ENCODE results near the gene SRP68.

SRP68 gene

DNA sequence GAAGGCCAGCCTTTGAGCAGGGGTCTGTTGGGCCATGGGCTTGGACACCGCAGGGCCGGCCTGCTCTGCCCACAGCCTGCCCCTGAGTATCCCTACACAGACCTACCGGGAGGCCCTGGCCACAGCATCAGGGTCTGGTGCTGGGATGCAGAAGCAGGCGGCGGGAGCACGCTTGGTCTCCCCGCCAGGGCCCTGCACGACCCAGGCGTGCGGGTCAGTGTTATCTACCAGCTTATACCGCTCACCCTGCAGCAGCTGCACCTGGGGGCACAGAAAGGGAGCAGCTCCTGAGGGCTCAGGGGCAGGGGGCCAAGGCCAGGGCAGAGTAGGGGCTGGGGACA, 54.0 kb downstream of the SRP68 start:
- no peak for DNase-seq (ENCODE audit: low spot score)

DNA sequence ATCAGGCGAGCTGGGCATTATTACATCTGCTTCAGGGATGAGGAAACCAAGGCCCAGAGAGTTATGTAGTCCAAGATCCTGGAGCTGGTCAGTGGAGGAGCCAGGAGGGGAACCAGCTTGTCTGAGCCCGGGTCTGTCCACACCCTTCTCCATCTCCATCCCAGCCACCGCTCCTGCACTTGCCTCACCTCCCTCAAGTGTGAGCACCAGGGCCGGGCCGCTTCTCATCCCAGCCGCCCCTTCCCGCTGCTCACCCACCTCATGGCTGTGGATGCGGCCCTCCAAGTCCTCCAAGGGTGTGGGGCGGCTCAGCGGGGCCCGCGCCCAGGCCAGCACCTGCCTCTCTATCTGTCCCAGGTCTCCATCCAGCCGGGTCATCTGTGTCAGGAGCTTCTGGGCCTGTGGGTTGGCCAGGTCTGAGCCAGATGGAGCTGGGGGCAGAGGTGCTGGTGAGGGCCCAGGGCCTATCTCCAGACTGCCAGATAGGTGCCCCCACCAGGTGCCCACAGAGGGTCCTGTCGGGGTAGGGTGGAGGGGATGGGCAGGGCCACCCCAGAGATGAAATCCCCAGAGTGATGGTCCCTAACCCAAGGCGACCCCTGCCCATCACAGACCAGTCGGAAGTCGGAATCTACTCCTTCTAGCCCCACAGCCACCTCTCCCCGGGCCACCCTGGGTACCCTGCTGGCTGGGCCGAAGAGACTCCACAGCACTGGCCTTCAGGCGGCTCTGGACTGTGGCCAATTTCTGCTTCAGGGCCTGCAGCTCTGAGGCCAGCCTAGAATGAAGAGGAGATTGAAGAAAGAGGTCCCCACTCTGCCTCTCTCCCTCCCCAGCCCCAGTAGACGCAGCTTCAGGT, 54.6 kb downstream of the SRP68 start:
- DNase-seq (ENCODE audit: low spot score), result no peak

DNA sequence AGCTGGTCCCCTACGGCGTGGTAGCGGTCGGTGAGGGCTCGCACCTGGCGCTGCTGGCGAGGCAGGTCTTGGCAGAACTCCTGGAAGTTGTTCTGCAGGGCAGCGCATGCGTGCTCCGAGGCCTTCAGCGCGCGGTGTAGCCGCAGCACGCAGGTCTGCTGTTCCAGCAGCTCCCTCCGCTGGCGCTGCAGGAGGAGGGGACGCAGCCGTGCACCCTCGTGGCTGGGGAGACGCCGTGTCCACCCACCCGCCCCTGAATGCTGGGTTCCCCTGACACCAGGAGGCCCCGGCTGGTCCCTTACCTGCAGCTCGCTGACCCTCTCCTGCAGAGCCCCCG, 57.4 kb downstream of the SRP68 start:
- DNase-seq (ENCODE audit: low spot score), result no peak

DNA sequence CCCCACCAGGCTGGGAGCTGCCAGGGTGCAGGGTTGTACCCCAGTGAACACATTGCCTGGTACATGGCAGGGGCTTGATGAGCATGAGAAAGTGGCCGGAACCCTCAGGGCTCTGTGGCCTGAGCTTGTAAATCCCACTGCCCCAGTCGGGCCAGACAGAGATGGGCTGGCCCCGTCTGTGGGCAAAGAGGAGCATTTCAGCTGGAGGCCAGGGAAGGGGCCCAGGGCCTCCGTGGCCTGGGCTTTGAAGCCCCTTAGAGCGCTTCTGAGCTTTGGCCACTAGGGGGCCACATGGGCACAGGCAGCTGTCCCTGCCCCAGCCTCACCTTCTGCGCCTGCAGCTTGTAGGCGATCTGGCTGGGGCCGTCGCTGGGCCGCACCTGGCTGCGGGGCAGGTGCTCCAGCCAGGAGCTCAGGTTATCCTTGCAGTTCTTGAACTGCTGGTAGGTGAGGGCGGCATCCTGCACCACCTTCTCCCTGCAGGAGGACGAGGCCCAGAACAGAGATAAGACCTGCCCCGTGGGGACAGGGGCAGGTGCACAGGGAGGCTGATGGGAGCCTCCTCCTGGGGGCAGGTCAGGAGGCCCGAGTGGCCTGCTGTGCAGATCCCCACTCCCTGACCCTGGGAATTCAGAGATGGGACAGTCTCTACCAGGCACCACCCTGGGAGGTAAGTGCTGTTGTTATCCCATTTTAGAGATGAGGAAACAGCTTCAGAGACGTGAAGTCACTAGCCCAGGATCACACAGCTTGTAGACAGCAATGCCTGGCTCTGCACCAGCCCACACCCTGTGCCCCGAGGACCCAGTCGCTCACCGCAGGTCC, 58.0 kb downstream of the SRP68 start:
- DNase-seq (ENCODE audit: low spot score), result peak; percentile 81

DNA sequence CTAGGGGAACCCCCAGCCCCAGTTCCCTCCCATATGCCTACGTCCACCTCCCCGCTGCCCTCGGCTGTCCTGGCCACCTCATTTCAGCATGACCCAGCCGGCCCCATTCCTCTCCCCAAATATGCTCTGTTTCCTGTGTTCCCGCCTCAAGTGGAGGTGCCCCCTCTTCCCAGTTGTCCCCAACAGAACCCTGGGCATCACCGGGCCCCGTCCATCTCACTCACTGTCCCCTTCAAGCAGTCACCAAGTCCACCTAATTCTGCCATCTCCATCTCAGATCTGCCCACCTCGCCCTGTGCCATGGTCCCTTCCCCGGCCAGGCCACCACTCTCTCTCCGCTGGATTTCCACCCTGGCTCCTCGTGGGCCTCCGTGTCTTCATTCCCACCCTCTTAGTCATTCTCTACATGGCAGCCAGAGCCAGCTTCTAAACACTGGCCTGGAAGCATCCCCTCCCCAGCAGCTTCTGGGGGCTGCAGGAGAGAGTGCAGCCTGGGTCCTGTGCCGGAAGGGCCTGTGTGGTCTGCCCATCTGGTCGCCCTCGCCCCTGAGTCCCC, 58.9 kb downstream of the SRP68 start:
- no peak for DNase-seq (ENCODE audit: low spot score)

DNA sequence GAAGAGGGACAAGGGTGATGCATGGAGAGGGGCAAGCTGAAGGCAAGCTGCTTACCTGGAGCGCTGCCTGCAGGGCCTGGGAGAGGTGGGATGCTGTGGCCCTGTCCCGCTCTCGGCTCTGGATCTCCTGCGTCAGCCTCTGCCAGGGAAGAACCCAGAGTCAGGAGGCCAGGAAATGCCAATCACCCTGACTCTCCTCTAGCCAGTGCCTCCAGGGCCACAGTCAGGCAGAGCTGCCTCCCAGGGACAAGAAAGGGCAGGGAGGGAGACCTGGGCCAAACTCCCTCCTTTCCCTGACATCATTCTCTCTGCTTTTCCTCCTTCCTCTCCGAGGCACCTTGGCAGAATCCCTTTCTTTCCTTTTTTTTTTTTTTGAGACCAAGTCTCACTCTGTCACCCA, 60.4 kb downstream of the SRP68 start:
- DNase-seq (ENCODE audit: low spot score), result no peak

DNA sequence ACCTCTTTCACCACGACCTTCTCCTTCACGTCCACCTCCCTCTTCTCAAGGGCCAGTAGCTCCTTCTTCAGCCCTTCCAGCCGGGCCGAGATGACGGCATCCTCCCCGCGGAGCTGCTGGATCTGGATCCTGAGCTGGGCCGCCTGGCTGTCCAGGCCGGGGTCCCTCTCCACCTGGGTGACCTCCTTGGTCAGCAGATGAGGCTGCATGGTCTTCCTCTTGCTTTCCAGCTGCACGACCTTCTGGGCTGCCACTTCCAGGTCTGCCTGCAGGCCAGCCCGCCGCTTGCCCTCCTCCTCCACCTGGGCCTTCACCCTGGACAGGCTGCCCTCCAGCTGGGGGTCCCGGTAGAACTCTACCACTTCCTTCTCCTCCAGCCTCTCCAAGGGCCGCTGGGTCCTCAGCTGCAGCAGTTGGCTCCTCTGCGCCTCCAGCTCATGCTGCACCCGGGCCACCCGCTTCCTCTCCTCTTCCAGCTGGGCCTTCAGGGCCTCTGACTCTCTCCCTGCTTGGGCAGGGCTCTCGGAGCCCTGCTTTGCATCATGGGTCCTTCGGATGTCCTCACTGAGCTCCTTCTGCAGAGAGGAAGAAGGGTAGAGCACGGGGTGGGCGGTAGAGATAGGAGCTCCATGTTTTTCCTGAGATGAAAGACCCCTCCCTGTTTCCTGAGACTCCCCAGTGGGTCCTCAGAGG, 62.2 kb downstream of the SRP68 start:
- DNase-seq (ENCODE audit: low spot score), result no peak

DNA sequence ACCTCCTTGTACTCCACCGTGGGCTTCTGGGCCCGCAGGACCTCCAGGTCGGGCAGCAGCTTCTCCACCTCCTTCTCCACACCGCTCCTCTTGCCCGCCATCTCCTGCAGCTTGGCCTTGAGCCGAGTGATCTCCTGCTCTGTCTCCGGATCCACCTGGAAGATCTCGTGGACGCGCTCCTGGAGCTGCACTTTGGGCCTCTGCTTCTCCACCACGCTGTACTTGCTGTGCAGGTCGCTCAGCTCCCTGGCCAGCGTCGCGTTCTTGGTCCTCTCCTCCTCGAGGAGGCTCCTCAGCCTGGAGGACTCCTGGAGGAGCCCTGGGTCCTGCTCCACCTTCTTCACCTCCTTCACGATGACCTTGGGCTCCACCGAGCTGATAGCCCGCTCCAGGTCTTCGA, 62.9 kb downstream of the SRP68 start:
- no peak for DNase-seq (ENCODE audit: low spot score)

DNA sequence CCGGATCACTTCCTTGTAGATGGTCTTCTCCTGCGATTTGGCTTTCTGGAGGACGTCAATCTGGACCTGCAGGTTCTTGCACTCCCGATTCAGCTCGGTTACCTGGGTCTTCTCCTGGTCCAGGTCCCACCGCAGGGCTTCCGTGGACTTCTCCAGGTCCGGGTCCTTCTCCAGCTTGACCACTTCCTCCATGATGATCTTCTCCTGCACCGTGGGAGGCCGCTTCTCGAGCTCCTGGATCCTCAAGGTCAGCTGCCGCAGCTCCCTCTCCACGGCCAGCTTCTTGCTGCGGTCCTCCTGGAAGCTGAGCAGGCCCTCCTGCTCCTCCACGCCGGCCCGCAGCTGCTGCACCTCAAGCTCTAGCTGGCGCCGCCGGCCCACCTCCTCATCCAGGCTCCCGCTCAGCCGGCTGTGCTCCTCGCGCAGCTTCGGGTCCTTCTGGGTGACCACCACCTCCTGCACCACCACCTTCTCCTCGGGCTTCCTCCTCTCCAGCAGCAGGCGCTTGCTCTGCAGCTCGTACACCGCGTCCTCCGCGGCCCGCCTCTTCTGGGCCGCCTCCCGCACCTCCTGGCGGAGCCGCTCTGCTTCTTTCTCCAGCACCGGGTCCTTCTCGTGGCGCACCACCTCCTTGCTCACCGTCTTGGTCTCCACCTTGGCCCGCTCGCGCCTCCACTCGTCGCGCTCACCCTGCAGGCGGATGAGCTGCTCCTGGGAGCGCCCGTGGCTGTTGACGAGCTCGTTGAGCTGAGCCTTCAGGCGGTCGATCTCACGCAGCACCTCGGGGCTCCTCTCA, 63.5 kb downstream of the SRP68 start:
- no peak for DNase-seq (ENCODE audit: low spot score)

DNA sequence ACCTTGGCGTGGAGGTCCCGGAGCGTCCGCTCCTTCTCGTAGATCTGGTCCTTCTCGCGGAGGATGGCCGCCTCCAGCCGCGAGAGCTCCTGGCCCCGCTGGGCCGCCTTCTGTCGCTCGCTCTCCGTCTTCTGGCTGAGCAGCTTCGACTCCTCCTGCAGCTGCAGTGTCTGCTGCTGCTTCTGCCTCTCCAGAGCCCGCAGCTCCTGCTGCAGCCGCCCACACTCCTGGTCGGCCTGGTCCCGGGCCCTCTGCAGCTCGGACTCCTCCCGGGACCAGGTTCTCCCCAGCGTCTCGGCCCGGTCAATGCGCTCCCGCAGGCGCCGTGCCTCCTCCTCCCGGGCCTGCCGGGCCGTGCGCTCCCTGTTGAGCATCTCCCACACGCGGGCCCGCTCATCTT, 64.1 kb downstream of the SRP68 start:
- DNase-seq (ENCODE audit: low spot score), result no peak

DNA sequence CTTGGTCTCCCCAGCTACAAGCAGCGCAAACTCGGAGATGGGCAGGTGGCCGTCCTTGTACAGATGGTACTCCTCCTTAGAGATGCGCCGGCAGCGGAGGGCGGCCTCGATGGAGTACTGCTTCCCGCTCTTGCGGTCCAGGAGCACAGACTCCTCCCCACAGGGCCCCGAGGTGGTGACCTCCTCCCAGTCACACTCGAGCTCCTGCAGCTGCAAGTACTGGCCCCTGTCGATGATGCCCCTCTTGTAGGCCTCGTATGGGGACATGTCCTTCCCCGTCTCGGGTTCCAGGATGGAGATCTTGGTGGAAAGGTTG, 64.5 kb downstream of the SRP68 start:
- DNase-seq (ENCODE audit: low spot score), result no peak

DNA sequence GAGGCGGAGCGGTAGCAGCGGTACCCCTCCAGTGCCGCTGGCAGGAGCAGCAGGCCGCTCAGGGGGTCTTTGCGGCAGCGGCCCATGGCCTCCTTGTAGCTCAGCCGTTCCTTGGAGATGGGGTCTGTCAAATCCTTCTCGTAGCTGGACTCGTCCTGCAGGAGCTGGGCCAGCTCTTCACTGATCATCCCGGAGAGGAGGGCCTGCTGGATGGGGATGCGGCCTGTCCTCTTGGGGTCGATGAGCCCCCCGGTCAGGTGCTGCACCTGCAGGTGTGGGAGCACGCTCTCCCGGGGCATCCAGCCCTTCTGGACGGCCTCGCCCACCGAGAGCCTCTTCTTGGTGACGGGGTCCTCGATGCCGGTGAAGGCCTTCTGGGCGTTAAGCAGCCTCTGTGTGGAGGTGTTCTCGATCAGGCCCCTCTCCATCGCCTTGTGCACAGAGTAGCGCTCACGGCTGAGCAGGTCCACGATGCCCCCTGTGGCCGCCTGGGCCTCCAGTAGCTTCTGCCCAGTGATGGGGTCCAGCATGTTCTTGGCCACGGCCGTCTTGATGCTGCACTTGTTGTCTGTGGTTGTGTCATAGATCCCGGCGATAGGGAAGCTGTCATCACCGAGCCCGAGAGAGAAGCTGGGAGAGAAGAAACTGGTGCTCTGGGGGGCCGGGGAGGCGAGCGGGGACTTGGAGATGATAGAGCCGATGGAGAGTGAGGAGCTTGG, 65.0 kb downstream of the SRP68 start:
- DNase-seq (ENCODE audit: low spot score), result no peak

DNA sequence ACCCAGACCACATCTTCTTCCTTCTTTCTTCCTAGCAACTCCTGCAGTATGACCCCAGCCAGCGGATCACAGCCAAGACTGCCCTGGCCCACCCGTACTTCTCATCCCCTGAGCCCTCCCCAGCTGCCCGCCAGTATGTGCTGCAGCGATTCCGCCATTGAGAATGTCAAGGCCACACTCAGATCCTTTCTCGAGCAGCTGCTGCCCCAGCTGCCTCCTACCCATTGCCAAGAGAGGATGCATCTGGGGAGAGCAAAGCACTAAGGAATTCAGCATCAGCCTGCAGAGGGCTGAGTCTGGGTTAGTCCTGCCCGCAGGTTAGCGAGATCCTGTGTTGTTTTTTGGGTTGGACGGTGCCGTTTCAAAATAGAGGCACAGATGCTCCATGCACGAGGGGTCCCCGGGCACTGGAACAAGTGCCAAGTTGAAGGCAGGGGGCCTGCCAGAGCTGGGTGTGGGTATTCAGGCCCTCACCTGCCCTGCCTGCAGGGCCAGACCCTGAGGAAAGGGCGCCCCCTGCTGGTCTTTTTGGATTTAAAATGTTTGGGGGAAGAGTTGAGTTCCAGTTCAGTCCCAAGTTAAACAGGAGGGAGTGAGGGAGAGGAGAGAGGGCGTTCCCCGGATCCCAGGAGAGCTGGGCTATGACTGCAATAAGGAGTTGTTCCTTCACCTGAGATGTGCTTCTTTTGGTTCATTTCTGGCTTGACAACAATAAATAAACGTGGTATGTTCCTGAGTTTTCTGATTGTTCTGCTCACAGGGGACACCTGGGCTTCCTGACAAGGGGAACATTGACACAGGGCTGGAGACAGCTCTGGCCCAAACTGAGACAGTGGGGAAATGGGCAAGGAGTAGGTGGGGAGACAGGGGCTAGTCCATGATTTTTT, 66.8 kb downstream of the SRP68 start:
- peak; percentile 77 for DNase-seq (ENCODE audit: low spot score)

DNA sequence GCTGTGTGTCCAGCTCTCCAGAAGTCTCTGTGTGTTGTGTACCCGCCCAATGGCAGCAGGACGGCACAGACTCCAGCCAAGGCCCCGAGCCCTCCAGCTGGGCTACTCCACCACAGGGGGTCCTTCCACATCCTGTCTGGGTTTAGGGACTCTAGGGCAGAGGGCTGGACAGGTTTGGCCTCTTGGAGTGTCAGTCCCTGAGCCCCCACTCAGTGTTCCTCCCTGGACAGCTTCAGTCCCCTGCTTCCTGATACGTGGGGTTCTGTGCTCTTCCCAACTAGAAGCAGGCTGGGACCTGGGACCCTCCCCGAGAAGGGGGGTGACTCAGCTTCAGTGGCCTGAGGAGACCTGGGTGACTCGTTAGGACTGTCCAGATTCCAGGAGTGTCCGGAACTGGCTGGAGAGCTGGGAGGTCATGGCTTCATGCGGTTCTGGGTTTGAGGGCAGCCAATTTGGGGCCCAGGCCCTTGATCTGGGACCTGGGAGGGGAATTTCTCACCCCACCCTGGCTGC, 67.5 kb downstream of the SRP68 start:
- no peak for DNase-seq (ENCODE audit: low spot score)

DNA sequence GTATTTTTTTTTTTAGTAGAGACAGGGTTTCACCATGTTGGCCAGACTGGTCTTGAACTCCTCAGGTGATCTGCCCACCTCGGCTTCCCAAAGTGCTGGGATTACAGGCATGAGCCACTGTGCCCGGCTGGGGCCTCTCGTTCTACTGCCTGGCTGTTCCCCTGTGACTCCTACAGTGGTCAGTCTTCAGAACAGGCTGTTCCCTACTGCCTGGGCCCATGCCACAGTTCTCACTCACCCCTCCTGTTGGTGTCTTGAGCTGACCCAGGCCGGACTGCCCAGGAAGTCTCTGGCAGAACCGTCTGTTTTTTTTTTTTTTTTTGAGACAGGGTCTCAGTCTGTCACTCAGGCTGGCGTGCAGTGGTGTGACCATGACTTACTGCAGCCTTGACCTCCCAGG, 68.4 kb downstream of the SRP68 start:
- DNase-seq (ENCODE audit: low spot score), result no peak

DNA sequence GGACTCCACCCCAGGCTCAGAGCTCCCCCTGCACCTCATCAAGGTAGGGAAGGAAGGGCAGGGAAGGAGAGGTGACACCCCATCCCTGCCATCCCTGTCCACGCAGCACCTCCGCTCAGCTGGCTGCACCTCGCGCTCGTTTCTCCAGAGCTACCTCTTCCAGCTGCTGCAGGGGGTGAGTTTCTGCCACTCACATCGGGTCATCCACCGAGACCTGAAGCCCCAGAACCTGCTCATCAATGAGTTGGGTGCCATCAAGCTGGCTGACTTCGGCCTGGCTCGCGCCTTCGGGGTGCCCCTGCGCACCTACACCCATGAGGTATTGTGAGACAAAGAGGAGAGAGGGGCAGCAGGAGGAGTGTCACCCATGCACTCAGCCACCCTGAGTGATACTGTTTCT, 70.2 kb downstream of the SRP68 start:
- no peak for DNase-seq (ENCODE audit: low spot score)

DNA sequence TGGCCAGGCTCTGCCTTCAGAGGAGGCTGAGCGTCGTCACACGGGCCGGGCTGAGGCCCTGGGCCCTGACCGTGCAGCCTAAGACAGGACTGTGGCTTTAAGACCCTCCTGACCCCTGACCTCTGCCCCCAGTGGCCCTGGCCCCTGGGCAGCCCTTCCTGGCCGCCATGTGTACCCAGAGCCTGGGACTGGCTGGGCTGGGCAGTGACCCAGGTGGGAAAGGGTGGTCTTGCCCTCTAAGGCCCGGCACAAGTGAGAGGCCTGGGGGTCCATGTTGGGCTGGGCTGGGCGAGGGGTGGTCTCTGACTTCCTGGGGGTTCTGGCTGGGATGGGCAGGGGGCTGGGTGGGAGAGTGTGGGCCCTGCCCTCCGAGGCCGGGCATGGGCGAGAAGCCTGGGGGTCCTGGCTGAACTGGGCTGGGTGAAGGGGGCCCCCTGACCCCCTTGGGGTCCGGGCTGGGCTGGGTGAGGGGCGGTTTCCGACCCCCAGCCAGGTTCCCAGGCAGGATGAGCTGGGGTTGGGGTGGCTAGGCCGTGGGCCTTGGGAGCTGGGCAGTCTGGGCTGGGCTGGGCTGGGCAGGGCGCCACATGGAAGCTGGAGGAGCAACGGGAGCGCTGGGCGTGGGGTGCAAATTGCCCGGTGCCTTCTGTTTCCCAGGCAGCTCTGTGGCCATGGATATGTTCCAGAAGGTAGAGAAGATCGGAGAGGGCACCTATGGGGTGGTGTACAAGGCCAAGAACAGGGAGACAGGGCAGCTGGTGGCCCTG, 71.4 kb downstream of the SRP68 start, which contains the start of gene CDK3:
TSS of gene CDK3 (plus strand) at position 101 of the 767 bp plus-strand sequence. CDS start at position 672, 571 bp downstream.
- DNase-seq (ENCODE audit: low spot score), result no peak

DNA sequence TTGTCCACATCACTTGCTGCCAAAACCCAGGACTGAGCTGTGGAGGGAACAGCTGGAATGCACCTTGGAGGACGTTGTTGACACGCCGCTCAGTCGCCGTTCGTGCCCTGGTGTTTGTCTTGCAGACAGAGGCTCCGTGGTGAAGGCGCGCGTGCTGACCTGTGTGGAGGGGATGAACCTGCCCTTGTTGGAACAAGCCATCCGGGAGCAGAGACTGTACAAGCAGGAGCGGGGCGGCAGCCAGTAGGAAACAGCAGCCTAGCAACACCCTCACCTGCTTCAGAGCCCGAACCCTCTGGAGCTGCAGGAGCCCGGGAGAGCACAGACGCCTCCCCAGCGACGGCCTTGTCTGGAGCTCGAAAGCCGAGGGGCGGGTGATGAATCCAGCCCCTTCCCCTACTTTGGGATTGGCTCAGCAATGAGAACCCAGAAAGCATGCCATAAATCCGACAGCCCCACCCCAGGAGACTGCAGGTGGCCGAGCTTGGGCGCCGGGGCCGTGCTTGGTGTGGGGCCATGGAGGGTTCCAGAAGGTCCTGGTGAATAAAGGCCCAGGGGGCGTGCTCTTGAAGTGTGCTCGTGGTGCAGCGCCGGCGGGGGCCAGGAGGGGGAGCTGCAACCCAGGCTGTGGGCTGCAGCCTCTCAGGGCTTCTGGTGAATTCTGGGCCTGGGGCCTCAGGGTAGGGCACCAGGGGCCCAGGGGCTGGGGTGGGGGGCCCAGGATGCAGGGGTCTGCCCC, 72.1 kb downstream of the SRP68 start:
- DNase-seq (ENCODE audit: low spot score), result peak; percentile 46
